ENCODE measurements around the gene EPHB6.

Gene EPHB6

GRCh38 chr7:142870566-142871259 lies 15.8 kb downstream of the EPHB6 start:
- no peak for DNase-seq (ENCODE audit: extremely low read depth, low read depth)
- TF ChIP-seq, protein P1, sequence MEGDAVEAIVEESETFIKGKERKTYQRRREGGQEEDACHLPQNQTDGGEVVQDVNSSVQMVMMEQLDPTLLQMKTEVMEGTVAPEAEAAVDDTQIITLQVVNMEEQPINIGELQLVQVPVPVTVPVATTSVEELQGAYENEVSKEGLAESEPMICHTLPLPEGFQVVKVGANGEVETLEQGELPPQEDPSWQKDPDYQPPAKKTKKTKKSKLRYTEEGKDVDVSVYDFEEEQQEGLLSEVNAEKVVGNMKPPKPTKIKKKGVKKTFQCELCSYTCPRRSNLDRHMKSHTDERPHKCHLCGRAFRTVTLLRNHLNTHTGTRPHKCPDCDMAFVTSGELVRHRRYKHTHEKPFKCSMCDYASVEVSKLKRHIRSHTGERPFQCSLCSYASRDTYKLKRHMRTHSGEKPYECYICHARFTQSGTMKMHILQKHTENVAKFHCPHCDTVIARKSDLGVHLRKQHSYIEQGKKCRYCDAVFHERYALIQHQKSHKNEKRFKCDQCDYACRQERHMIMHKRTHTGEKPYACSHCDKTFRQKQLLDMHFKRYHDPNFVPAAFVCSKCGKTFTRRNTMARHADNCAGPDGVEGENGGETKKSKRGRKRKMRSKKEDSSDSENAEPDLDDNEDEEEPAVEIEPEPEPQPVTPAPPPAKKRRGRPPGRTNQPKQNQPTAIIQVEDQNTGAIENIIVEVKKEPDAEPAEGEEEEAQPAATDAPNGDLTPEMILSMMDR (IDR thresholded peaks at IDR 0.05; ENCODE audit: low read depth, low read length) = no peak

GRCh38 chr7:142871260-142872105 lies 16.6 kb downstream of the EPHB6 start:
- no peak for DNase-seq (ENCODE audit: extremely low read depth, low read depth)
- TF ChIP-seq, protein P1 (IDR thresholded peaks at IDR 0.05; ENCODE audit: low read depth, low read length) = no peak

- TF ChIP-seq, protein P1 (IDR thresholded peaks at IDR 0.05; ENCODE audit: low read depth, low read length) = no peak
- DNase-seq (ENCODE audit: extremely low read depth, low read depth) = no peak
Measured at GRCh38 chr7:142872106-142872675, 17.3 kb downstream of the EPHB6 start.

- no peak for DNase-seq (ENCODE audit: extremely low read depth, low read depth)
- TF ChIP-seq, protein P1 (IDR thresholded peaks at IDR 0.05; ENCODE audit: low read depth, low read length) = peak; percentile 33
Measured at GRCh38 chr7:142873281-142873784, 18.5 kb downstream of the EPHB6 start.

- DNase-seq (ENCODE audit: extremely low read depth, low read depth) = no peak
- TF ChIP-seq, protein P1 (IDR thresholded peaks at IDR 0.05; ENCODE audit: low read depth, low read length) = no peak
Measured at GRCh38 chr7:142873871-142874270, 19.0 kb downstream of the EPHB6 start.

DNA sequence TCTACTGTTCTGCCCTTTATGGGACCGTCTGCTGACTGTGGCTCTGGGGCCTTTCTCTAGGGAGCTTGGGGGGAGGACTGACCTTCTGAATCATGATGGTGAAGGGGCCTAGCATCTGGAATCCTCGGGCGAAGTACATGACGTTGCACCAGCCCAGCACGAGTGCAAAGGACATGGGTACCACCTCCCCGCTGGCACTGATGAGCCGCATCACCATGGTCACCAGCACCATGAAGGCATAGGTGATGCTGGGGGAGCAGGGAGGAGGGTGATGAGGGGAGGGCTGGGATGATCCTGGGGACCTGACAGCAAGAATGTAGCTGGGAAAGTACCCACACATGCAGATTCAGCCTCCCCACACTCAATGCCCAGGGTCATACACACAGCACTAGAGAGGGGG lies 19.5 kb downstream of the EPHB6 start:
- TF ChIP-seq, protein P1 (IDR thresholded peaks at IDR 0.05; ENCODE audit: low read depth, low read length) = no peak
- no peak for DNase-seq (ENCODE audit: extremely low read depth, low read depth)

Measured in AG09319 (cell line).